Measurements from ENCODE around the gene FXYD3. TPM values are rescaled to one million over a fixed set of nuclear protein-coding genes. Genes with fewer than 3 reads are reported as not detected.

FXYD3 gene
- total RNA-seq, 6 donors from 2014 or later, result 94.3 to 236 (median 195) TPM

DNA sequence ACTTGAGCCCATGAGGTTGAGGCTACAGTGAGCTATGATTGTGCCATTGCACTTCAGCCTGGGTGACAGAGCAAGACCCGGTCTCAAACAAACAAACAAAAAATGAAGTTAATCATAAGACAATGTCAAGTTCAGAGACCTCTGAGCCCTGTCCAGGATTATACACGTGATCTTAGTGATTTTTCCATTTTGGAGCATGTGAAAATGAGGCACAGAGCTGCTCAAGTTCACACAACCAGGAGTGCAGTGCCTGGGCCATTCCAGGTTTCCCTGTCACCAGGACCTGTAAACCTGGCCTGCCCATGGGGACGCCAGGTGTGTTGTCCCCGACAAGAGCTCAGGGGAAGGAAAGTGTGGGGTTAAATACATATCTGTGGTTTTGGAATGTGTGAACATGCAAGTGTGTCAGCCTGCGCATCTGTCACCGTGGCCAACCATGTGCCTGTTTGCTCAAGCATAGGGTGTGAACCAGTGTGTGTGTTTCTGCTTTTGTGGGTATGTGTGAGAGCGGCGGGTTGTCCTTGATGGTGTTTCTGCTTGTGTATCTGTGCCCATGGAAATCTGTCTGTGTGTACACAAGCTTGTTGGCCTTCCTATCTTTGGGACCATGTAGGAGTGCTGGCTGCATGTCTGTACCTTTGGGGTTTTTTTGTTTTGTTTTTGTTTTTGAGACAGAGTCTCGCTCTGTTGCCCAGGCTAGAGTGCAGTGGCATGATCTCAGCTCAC is 21.5 kb downstream of the FXYD3 start:
- Histone ChIP-seq H3K36me3 (no peaks in the 10 kb centered on the region), H3K9me3 (no peaks in the 10 kb centered on the region), H3K4me3 (no peak overlapping the region), H3K4me1 (peaks cover 17 to 30% (median 21%) of the 10 kb centered on the region in 4 donors), H3K27me3 (peaks cover 0 to 2% (median 0%) of the 10 kb centered on the region in 4 donors), H3K27ac (peak overlapping the region in 1 of 4 donors; percentile 26)
- TF ChIP-seq POLR2A (IDR thresholded peaks at IDR 0.05) (no peak), EP300 (IDR thresholded peaks at IDR 0.05) (no peak), POLR2AphosphoS5 (IDR thresholded peaks at IDR 0.05) (no peak)
- TF ChIP-seq, protein P1, sequence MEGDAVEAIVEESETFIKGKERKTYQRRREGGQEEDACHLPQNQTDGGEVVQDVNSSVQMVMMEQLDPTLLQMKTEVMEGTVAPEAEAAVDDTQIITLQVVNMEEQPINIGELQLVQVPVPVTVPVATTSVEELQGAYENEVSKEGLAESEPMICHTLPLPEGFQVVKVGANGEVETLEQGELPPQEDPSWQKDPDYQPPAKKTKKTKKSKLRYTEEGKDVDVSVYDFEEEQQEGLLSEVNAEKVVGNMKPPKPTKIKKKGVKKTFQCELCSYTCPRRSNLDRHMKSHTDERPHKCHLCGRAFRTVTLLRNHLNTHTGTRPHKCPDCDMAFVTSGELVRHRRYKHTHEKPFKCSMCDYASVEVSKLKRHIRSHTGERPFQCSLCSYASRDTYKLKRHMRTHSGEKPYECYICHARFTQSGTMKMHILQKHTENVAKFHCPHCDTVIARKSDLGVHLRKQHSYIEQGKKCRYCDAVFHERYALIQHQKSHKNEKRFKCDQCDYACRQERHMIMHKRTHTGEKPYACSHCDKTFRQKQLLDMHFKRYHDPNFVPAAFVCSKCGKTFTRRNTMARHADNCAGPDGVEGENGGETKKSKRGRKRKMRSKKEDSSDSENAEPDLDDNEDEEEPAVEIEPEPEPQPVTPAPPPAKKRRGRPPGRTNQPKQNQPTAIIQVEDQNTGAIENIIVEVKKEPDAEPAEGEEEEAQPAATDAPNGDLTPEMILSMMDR (IDR thresholded peaks at IDR 0.05), result no peak
- ATAC-seq (ENCODE audit: low FRiP score in 2 of 2) (no peak), DNase-seq (no peak)
- 62% methylated on average over 9 of the region's 9 CpGs for WGBS, 2 donors

DNA sequence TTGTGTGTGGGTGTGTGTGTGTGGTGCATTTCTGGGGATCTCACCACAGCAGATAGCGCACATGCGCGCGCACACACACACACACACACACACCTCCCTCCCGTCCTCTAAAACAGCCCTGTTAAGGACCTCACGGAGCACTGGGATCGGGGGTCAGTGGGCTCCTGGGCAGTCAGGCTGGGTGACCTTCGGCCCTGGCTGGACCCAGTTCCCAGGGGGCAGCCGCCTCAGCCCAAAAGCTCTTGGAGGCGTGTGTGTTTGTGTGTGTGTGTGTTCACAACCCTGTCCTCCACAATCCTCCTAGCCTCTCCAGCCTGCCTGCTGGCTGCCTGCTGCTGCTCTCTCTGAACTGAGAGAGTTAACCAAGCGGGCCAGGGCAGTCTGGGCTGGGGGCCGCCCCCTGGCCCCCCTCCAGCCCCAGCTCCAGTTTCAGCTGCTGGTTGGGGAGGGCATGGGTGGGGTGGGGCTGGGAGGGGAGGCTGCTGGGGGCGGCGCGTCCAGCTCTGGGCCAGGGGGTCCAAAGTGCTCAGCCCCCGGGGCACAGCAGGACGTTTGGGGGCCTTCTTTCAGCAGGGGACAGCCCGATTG is 22.8 kb downstream of the FXYD3 start, which contains the start of gene FXYD1:
FXYD1 (plus strand) TSS at position 520 of the 588 bp plus-strand sequence. CDS start 1,256 bp downstream, outside the sequence.
- no peak for TF ChIP-seq POLR2A (IDR thresholded peaks at IDR 0.05)
- no peak for TF ChIP-seq POLR2AphosphoS5 (IDR thresholded peaks at IDR 0.05)
- Histone ChIP-seq H3K36me3 (no peaks in the 10 kb centered on the region), H3K27ac (peak within 1 kb of the TSS; percentile 75 to 87 (median 82)), H3K27me3 (peaks cover 0 to 12% (median 4%) of the 10 kb centered on the region in 4 donors), H3K4me1 (peaks cover 29 to 42% (median 33%) of the 10 kb centered on the region in 4 donors), H3K9me3 (no peaks in the 10 kb centered on the region), H3K4me3 (peak within 1 kb of the TSS in 3 of 4 donors; percentile 10 to 40 (median 38))
- WGBS, 2 donors, result 73% methylated on average over 9 to 15 of the region's 18 CpGs
- DNase-seq (peak in 1 of 2 donors; percentile 90), ATAC-seq (ENCODE audit: low FRiP score in 2 of 2) (peak; percentile 2 to 35)

DNA sequence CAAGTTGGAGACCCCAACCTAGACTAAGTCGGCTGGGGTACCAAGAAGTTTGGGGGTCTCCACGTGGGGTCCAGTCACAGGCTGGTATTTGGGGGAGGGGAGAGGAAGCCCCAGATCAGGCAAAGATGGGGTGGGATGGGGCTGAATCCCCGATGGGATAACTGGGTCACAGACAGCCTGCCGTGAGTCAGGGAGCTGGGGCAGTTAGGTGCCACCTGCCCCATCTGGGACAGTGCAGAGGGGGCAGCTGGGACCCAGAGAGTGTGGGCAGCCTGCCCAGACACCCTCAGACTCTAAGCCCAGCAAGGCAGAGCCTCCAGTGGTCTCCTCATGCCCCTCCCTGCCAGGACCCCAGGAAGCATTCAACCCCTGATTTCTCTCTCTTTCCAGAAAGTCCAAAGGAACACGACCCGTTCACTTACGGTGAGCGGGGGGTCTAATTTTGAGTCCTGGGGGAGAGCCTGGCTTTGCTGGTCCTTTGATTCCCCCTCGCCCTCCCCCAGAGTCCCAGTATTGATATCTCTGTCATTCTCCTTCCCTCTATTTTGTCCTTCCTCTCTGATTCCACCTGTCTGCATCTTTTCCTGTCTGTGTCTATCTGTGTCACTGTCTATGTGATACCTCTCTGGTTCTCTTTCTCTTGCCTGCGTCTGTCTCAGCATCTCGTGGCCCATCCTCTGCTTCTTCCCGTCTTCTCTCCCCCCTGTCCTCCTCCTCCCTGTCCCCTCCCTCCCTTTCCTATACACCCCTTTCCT is 24.8 kb downstream of the FXYD3 start:
- no peak for ATAC-seq (ENCODE audit: low FRiP score in 2 of 2)
- Histone ChIP-seq H3K27me3 (peaks cover 0 to 13% (median 4%) of the 10 kb centered on the region in 4 donors), H3K4me3 (peak overlapping the region in 3 of 4 donors; percentile 20 to 40 (median 38)), H3K36me3 (no peaks in the 10 kb centered on the region), H3K9me3 (no peaks in the 10 kb centered on the region), H3K4me1 (peaks cover 29 to 39% (median 32%) of the 10 kb centered on the region in 4 donors), H3K27ac (peak overlapping the region; percentile 64 to 87 (median 76))
- no peak for DNase-seq
- 66 to 73% methylated on average over 11 to 12 of the region's 12 CpGs for WGBS, 2 donors
- TF ChIP-seq POLR2A (IDR thresholded peaks at IDR 0.05), result no peak
- TF ChIP-seq, protein P1 (IDR thresholded peaks at IDR 0.05), result no peak
- no peak for TF ChIP-seq EP300 (IDR thresholded peaks at IDR 0.05)

DNA sequence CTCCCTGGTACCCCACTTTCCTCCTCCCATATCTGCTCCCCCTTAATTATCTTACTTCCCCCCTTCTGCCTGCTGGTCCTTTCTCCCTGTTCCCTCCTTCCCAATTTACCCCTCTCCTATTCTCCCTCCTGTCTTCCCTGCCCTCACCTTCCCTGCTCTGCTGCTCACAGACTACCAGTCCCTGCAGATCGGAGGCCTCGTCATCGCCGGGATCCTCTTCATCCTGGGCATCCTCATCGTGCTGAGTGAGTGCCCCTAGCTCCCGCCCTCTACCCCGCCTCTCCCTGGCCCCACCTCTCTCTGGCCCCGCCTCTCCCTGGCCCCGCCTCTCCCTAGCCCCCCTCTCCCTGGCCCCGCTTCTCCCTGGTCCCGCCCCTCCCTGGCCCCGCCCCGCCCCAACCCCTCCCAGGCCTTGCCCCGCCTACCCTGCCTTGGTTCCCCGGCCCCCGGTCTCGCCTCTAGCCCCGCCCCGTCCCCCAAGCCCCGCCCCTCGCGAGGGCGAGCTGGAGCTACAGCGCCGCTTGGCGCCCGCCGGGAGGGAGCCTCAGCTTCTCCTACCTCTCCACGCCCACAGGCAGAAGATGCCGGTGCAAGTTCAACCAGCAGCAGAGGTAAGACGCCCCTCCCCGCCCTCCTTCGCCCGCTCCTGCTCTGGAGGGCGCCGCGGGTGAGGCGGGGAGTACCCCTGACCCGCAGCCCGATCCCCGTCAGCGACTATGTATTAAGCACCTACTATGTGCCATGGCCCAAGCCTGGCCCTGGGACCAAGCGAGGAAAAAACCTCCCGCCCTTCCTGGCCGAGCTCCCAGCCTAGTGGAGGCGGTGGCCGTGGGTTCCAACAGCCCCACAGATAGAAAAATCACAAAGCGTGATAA is 25.6 kb downstream of the FXYD3 start:
- peaks cover 26 to 35% (median 30%) of the 10 kb centered on the region in 4 donors for H3K4me1 ChIP-seq
- DNase-seq, result peak; percentile 96 to 99
- TF ChIP-seq, protein P1 (IDR thresholded peaks at IDR 0.05), result peak; percentile 32 to 56 (median 52)
- peak in 1 of 2 donors; percentile 72 for TF ChIP-seq POLR2AphosphoS5 (IDR thresholded peaks at IDR 0.05)
- peak in 2 of 4 donors; percentile 6 to 54 for TF ChIP-seq POLR2A (IDR thresholded peaks at IDR 0.05)
- no peak for TF ChIP-seq EP300 (IDR thresholded peaks at IDR 0.05)
- peaks cover 0 to 13% (median 4%) of the 10 kb centered on the region in 4 donors for H3K27me3 ChIP-seq
- peak overlapping the region; percentile 64 to 87 (median 76) for H3K27ac ChIP-seq
- WGBS, 2 donors, result 8 to 12% methylated on average over 13 to 33 of the region's 48 CpGs
- H3K36me3 ChIP-seq, result no peaks in the 10 kb centered on the region
- no peaks in the 10 kb centered on the region for H3K9me3 ChIP-seq
- peak; percentile 91 for ATAC-seq (ENCODE audit: low FRiP score in 2 of 2)
- peak overlapping the region in 3 of 4 donors; percentile 20 to 40 (median 38) for H3K4me3 ChIP-seq
